H4 (cell line): ENCODE results near the gene WDFY3. TPM values are rescaled to one million over a fixed set of nuclear protein-coding genes. Genes with fewer than 3 reads are reported as not detected.
"Not testable (repeated sequence)": the region's sequence is repeated elsewhere in the genome, so short reads cannot be mapped to it uniquely, and the experiment has no call there.

Experiments used
- DNase-seq: peaks from one replicate; pipeline ENCODE4 v3.0.0-alpha.2; 2015; ENCODE audit warnings: low spot score
- total RNA-seq: library from RNA; depleted of rRNA; stranded (reverse); fragments of >200 nt; shearing (Covaris generic); gene quantifications from 2 replicates; pipeline ENCODE4 v1.2.3, GENCODE V29; 2014

Gene WDFY3
- total RNA-seq, 1 experiment from 2014 or later = 13.9 TPM

DNA sequence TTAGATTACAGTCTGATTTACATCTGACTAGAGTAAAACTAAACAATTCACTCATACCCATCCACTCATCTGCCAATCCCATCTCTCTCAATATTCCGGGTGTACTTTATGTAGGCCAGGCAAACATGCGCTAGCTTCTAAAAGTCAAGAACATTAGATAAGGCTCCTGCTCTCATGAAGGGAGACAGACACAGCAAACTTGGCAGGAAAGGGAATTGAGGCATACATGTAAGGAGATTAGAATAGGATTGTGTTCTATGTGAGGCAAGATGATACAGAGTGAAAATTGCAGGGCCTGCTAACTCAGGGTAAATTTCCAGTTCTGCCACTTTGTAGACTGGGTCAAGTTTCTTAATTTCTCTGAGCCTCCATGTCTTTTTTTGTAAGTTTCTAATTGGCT, 247.8 kb downstream of the WDFY3 start:
- no peak for DNase-seq

DNA sequence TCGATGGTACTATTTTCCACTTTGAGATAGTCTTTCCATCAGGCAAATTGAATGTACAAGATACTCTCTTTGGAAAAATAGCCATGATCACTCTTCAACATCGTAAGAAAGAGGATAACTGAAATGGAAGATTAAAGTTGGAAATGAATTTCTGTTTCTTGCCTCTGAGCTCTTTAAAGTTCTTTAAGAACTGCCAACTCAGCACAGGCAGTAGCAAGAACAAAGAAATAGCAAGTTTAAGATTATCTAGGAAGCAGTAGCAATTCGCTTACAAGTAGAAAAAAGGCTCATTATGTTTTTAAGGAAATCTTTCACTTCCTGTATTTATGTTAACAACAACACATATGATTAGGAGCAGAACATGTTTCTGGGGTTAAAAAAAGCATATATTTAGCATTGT, 255.9 kb downstream of the WDFY3 start:
- DNase-seq = no peak

DNA sequence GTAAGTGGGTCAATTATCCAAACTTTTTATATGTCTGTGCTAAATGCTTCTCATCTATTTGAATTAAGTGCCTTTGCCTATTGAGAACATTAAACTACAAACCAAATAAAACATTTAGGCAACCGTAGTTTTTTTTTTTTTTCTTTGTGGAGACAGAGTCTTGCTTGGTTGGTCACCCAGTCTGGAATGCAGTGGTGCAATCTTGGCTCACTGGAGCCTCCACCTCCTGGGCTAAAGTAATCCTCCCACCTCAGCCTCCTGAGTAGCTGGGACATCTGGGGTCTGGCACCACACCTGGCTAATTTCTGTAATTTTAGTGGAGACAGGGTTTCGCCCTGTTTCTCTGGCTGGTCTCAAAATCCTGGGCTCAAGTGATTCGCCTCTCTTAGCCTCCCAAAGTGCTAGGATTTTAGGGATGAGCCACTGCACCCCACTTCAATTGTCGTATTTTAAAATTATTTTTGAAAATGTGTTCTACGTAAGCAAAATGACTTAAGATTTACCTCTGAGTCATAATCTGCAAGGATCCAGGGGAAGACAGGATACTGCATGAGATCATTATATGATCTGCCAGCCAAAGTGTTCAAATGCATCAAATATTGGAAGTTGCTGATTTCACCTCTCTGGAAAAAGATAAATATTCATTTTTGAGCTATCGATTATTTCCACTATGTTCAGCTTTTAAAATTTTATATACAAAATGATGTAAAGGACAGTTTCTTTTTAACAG, 257.9 kb downstream of the WDFY3 start:
- DNase-seq = no peak

DNA sequence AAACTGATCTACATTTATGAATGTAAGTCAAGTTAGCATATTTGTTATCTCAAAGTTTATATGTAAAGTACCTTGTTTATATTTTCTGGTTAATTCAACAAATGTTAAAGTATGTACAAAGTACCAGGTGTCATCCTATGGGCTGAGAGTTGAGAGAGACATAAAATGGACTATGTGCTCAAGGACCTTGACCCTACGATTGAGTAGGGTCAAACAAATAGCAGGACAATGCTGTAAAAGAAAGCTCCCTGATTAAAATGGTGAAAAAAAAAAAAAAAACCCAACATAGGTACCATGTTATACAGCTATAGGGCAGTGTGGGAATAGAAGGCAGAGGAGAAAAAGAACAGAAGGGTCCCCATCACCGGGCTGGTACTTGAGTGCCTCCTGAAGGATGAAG, 260.2 kb downstream of the WDFY3 start:
- DNase-seq = no peak

DNA sequence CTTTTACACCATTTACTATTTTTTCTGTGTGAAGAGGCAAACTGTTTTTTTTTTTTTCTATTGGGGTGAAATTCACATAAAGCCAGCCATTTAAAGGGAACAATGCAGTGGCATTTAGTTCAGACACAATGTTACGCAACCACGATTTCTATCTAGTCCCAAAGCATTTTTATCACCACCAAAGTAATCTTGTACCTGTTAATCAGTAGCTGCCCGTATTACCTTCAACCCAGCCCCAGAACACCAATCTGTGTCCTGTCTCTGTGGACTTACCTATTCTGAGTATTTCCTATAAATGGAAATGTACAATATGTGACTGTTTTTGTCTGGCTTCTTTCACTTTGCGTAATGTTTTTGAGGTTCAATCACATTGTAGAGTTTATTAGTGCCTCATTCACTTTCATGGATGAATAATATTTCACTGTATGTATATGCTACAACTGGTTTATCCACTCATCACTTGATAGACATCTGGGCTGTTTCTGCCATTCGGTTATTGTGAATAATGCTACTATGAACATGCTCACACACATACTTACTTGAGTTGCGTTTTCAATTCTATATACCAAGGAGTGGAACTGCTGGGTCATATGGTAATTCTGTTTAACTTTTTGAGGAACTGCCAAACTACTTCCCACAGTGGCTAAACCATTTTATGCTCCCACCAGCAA, 267.4 kb downstream of the WDFY3 start:
- DNase-seq = no peak

- DNase-seq = no peak
Measured at GRCh38 chr4:84697615-84698201, 268.8 kb downstream of the WDFY3 start.

GRCh38 chr4:84697159-84697558, 269.3 kb downstream of the WDFY3 start:
- DNase-seq = no peak

GRCh38 chr4:84691800-84692199, 274.7 kb downstream of the WDFY3 start:
- DNase-seq = no peak

GRCh38 chr4:84691170-84691691, 275.3 kb downstream of the WDFY3 start:
- DNase-seq = peak; percentile 79

DNA sequence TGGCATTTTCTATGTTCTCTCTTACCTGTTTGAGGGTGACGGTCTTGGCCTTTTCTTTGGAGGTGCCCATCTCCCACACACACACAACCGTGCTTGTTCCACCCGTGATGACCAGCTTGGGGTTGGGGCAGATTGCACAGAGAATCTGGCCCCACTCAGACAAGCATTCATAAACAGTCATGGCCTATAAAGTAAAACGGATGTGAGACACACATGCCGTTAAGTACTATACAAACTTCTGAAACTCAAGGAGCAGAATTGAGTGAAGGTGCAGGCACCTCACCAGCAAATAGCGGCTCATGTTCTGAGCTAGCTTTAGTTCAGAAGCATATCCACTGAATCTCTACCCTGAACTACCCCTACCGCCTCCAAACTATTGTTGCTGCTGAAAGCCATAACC, 276.0 kb downstream of the WDFY3 start:
- DNase-seq = no peak

GRCh38 chr4:84689197-84689596, 277.3 kb downstream of the WDFY3 start:
- no peak for DNase-seq

DNA sequence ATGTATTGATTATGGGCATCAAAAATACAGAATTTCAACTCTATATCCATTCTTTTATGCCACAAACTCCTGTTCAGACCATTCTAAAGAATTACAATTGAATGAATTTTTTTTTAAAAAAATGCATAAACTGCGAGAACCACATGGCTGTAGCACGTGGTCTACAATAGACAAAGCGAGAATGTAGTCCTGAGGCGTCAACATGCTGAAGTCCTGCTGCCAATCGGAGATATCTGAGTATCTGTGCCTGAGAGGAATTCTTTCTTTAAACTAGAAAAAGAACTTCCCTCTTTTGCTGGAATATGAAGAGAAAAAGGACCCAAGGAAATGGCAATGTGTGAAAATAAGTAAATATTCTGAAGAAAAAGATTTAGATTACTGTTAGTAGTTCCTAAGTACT, 277.9 kb downstream of the WDFY3 start:
- DNase-seq = no peak

DNA sequence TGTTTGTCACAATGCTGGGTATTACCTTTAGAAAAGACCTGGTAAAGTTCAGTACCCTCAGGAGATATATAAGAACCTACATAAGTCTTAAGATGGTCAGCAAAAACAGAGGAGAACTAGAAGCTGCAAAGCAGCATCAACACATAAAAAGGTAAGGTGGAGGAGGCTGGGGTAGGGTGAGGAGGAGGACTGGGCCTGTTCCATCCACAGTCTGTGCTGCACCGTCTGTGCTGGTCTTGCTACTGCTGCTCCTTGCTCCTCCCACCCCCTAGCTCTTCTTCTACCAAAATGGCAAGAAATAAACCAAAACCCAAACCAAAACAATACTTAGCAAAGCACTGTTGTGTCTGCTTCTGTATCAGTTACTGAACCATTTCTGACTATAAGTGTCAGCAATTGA, 281.4 kb downstream of the WDFY3 start:
- no peak for DNase-seq

DNA sequence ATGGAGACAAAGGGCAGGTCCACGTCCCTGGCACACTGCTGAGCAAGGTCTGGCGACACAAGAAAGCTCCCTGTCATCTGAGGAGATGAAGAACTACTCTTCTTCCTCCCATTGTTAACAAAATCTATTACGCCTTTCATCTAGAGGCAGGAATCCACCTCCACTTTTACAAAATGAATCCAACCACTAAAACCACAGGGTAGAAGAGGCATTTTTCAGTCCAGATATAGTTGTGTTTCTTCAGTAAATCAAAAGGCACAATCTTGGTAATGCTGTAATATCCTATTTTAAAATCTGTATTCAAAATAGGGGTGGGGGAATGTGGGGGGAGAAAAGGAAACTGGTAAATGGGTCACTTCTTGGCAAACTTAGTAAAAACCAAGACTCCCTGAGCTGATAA, 282.1 kb downstream of the WDFY3 start:
- no peak for DNase-seq

GRCh38 chr4:84683064-84683850, 283.2 kb downstream of the WDFY3 start:
- no peak for DNase-seq

- DNase-seq = not testable (repeated sequence)
Measured at GRCh38 chr4:84682661-84683060, 283.8 kb downstream of the WDFY3 start.

DNA sequence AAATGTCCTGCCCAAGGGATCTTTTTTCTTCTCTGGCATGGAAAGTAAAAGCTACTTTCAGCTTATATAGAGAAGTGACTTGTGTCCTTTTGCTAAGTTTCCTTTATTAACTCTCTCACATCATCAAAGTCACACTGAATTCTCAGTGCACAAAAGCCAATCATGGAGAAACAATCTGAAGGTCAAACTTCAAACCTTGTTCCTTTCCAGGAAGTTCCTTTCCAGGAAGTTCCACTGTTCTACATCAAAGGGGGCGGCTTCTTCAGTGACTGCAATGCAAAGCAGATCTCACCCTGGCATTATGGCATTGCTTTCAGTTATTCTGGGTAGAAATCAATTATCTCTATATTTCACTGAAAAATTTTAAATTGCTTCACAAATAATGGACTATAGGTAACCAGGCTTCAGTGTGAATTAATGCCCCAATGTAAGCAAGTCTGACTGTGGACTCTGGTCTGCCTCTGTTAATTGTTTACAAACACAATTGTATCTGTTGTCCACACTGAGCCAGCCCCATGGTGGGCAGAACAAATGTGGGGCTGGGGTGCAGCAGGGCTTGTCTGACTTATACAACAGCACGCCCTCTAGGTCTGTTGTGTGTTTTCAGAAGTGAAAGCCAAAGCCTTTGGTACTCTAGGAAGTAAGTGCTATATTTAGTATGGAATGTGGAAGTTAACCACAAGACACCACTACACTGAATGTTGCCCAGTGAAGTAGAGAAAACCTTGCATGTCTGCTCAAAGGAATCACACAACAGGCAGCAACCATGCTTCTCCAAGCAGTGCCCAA, 284.8 kb downstream of the WDFY3 start:
- DNase-seq = peak; percentile 85

- peak; percentile 77 for DNase-seq
Measured at GRCh38 chr4:84680956-84681355, 285.5 kb downstream of the WDFY3 start.

DNA sequence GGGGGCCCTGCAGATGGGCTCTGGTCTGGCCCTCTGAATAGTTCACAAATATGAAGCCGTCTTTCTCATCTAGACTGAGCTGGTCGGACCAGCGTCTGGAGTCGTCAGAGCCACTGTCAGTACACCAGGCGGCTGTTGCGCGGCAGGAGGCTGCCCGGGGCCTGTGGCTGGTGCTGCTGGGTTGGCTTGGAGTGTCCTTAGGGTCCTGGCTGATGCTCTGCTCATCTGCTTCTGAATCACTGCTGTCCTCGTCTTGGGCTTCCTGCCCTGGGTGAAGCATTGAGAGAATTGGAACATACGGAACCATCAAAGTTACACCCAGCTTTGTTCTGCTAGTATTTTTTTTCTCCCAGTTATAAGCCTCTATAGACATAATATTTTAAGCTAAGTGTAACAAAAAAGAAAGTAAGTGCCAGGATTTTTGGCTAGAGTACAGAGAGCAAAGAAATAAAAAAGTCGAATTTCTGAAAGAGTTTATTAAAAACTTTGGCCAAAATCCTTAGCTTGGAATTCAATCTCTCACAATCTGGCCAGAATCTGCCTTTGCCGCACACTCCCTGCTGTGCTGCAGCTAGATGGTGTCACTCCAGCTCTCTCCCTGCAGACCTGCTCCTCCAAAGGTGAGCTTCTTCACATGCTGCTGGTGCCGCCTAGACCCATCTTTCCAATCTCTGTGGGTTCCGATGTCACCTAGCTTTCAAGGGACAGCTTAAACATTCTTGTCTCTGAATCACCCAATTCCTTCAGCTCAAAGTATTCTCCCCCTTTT, 287.3 kb downstream of the WDFY3 start:
- no peak for DNase-seq

GRCh38 chr4:84677995-84678394, 288.5 kb downstream of the WDFY3 start:
- DNase-seq = no peak

GRCh38 chr4:84677093-84677492, 289.4 kb downstream of the WDFY3 start:
- no peak for DNase-seq
